HG02798 (cell line): Measurements from ENCODE around the gene ZNF513.
A peak's percentile ranks its signal among the peaks of the same experiment; 100 is the strongest.

Experiments
- ATAC-seq: cut with Tn5 transposase; IDR thresholded peaks from one replicate; pipeline ENCODE4 v1.9.1; 2021; ENCODE audit warnings: mild to moderate bottlenecking; ENCODE audit not compliant: unreplicated experiment, poor library complexity

ZNF513 gene

GRCh38 chr2:27390822-27391679 is 10.5 kb upstream of the ZNF513 start:
- no peak for ATAC-seq

- ATAC-seq: no peak
Observed at GRCh38 chr2:27381577-27382181, 1.1 kb upstream of the ZNF513 start.

GRCh38 chr2:27379836-27380625 is 503 bp downstream of the ZNF513 start:
- ATAC-seq: no peak

GRCh38 chr2:27379383-27379835 is 1.1 kb downstream of the ZNF513 start:
- no peak for ATAC-seq

GRCh38 chr2:27378809-27379290 is 1.7 kb downstream of the ZNF513 start:
- no peak for ATAC-seq

- no peak for ATAC-seq
Observed at GRCh38 chr2:27378096-27378808, 2.3 kb downstream of the ZNF513 start.

GRCh38 chr2:27377618-27378095 is 2.9 kb downstream of the ZNF513 start:
- no peak for ATAC-seq

GRCh38 chr2:27376866-27377617 is 3.5 kb downstream of the ZNF513 start:
- ATAC-seq: no peak

GRCh38 chr2:27376151-27376865 is 4.2 kb downstream of the ZNF513 start:
- no peak for ATAC-seq

GRCh38 chr2:27375513-27376099 is 4.9 kb downstream of the ZNF513 start:
- ATAC-seq: no peak

GRCh38 chr2:27373567-27373966 is 7.0 kb downstream of the ZNF513 start:
- ATAC-seq: no peak

GRCh38 chr2:27372937-27373336 is 7.6 kb downstream of the ZNF513 start:
- ATAC-seq: no peak

- ATAC-seq: peak; percentile 29
Observed at GRCh38 chr2:27370816-27371620, 9.5 kb downstream of the ZNF513 start.

- ATAC-seq: peak; percentile 93
Observed at GRCh38 chr2:27370026-27370815, 10.3 kb downstream of the ZNF513 start, which contains the start of the genes EIF2B4 and SNX17. TSS of gene EIF2B4 (minus strand) at chr2:27370338. CDS start at chr2:27370314, 24 bp downstream. TSS of gene SNX17 (plus strand) at chr2:27370616. CDS start at chr2:27370744, 128 bp downstream.

- no peak for ATAC-seq
Observed at GRCh38 chr2:27369471-27370025, 11.0 kb downstream of the ZNF513 start.

GRCh38 chr2:27363933-27364332 is 16.6 kb downstream of the ZNF513 start:
- no peak for ATAC-seq
